ENCODE data around the gene NUDT8.
"Not testable (repeated sequence)": the region's sequence is repeated elsewhere in the genome, so short reads cannot be mapped to it uniquely, and the experiment has no call there.

Gene NUDT8

GRCh38 chr11:67588899-67589415 is 40.8 kb downstream of the NUDT8 start:
- DNase-seq (ENCODE audit: low read depth), result not testable (repeated sequence)

GRCh38 chr11:67588136-67588503 is 41.6 kb downstream of the NUDT8 start:
- no peak for DNase-seq (ENCODE audit: low read depth)

DNA sequence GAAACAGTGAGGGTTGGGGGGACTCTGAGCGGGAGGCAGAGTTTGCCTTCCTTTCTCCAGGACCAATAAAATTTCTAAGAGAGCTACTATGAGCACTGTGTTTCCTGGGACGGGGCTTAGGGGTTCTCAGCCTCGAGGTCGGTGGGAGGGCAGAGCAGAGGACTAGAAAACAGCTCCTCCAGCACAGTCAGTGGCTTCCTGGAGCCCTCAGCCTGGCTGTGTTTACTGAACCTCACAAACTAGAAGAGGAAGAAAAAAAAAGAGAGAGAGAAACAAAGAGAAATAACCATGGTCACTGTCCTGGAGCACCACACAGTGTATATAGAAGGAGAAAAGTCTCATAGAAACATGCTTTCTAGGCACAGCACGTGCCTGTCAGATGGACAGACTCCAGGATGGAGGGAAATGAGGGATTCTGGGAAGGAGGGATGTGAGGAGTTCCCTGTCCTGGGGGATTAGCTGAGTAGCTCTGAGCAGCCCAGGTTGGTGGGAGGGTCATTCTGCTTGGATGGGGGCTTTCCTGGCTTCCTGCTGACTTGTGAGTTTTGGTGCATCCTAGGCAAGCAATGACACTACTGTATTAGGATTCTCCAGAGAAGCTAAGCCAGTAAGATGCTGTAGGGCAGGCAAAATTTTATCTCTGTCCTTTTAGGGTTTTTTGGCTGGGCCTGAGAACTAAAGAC is 43.0 kb downstream of the NUDT8 start:
- no peak for DNase-seq (ENCODE audit: low read depth)

DNA sequence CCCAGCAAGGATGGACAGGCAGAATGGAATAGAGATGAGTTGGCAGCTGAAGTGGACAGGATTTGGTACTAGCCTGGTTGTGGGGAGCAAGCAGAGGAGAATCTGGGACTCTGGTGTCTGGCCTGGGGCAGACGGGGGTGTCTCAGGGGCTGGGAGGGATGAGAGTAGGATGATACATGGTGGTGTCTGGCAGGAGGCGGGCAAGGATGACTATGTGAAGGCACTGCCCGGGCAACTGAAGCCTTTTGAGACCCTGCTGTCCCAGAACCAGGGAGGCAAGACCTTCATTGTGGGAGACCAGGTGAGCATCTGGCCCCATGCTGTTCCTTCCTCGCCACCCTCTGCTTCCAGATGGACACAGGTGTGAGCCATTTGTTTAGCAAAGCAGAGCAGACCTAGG is 43.8 kb downstream of the NUDT8 start:
- DNase-seq (ENCODE audit: low read depth), result no peak

DNA sequence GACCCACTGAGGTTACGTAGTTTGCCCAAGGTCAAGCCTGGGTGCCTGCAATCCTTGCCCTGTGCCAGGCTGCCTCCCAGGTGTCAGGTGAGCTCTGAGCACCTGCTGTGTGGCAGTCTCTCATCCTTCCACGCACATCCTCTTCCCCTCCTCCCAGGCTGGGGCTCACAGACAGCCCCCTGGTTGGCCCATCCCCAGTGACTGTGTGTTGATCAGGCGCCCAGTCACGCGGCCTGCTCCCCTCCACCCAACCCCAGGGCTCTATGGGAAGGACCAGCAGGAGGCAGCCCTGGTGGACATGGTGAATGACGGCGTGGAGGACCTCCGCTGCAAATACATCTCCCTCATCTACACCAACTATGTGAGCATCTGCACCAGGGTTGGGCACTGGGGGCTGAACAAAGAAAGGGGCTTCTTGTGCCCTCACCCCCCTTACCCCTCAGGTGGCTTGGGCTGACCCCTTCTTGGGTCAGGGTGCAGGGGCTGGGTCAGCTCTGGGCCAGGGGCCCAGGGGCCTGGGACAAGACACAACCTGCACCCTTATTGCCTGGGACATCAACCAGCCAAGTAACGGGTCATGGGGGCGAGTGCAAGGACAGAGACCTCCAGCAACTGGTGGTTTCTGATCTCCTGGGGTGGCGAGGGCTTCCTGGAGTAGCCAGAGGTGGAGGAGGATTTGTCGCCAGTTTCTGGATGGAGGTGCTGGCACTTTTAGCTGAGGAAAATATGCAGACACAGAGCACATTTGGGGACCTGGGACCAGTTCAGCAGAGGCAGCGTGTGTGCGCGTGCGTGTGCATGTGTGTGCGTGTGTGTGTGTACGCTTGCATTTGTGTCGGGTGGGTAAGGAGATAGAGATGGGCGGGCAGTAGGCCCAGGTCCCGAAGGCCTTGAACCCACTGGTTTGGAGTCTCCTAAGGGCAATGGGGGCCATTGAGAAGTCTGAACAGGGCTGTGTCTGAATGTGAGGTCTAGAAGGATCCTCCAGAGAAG is 44.6 kb downstream of the NUDT8 start:
- no peak for DNase-seq (ENCODE audit: low read depth)

GRCh38 chr11:67584205-67584880 is 45.4 kb downstream of the NUDT8 start:
- DNase-seq (ENCODE audit: low read depth), result peak; percentile 16

GRCh38 chr11:67583247-67584204 is 46.2 kb downstream of the NUDT8 start, which contains the start of gene GSTP1:
Gene GSTP1, plus strand, starts transcription at chr11:67583812. Its CDS starts 32 bp downstream, at chr11:67583844.
- peak; percentile 42 for DNase-seq (ENCODE audit: low read depth)

GRCh38 chr11:67582011-67582410 is 47.7 kb downstream of the NUDT8 start:
- DNase-seq (ENCODE audit: low read depth), result no peak

GRCh38 chr11:67581469-67581868 is 48.3 kb downstream of the NUDT8 start:
- DNase-seq (ENCODE audit: low read depth), result no peak

- DNase-seq (ENCODE audit: low read depth), result no peak
Observed at GRCh38 chr11:67577951-67578350, 51.8 kb downstream of the NUDT8 start.
